ENCODE results near the gene NR1H2. TPM values are rescaled to one million over a fixed set of nuclear protein-coding genes. Genes with fewer than 3 reads are reported as not detected.
"Not testable (repeated sequence)": the region's sequence is repeated elsewhere in the genome, so short reads cannot be mapped to it uniquely, and the experiment has no call there.

The NR1H2 gene
- total RNA-seq, 1 donor from 2014 or later: 15.1 TPM

GRCh38 chr19:50377051-50377461 is 799 bp downstream of the NR1H2 start:
- FAIRE-seq (no peak), DNase-seq (ENCODE audit: low spot score in 2 of 2) (no peak)

GRCh38 chr19:50377517-50377916 is 1.3 kb downstream of the NR1H2 start:
- no peak for DNase-seq (ENCODE audit: low spot score in 2 of 2)
- FAIRE-seq: no peak

GRCh38 chr19:50378169-50378862 is 2.1 kb downstream of the NR1H2 start:
- no peak for FAIRE-seq
- DNase-seq (ENCODE audit: low spot score in 2 of 2): no peak

- FAIRE-seq (no peak), DNase-seq (ENCODE audit: low spot score in 2 of 2) (no peak)
Observed at GRCh38 chr19:50378863-50379236, 2.6 kb downstream of the NR1H2 start.

GRCh38 chr19:50379602-50380001 is 3.3 kb downstream of the NR1H2 start:
- FAIRE-seq (no peak), DNase-seq (ENCODE audit: low spot score in 2 of 2) (no peak)

GRCh38 chr19:50380137-50380536 is 3.9 kb downstream of the NR1H2 start:
- no peak for FAIRE-seq
- no peak for DNase-seq (ENCODE audit: low spot score in 2 of 2)

- no peak for FAIRE-seq
Observed at GRCh38 chr19:50380751-50381151, 4.5 kb downstream of the NR1H2 start.

GRCh38 chr19:50381881-50382729 is 5.8 kb downstream of the NR1H2 start:
- DNase-seq (ENCODE audit: low spot score in 2 of 2): no peak
- FAIRE-seq: no peak

More at GRCh38 chr19:50380751-50381151, 4.5 kb downstream of the NR1H2 start:
- no peak for DNase-seq (ENCODE audit: low spot score in 2 of 2)

- FAIRE-seq (no peak), DNase-seq (ENCODE audit: low spot score in 2 of 2) (no peak)
Observed at GRCh38 chr19:50383001-50383851, 7.0 kb downstream of the NR1H2 start.

GRCh38 chr19:50383852-50384684 is 7.8 kb downstream of the NR1H2 start, which contains the start of gene POLD1:
POLD1 (plus strand) TSS chr19:50384347; CDS start chr19:50398852, 14,505 bp downstream.
- no peak for FAIRE-seq
- DNase-seq (ENCODE audit: low spot score in 2 of 2): peak; percentile 98 to 99

- no peak for FAIRE-seq
- no peak for DNase-seq (ENCODE audit: low spot score in 2 of 2)
Observed at GRCh38 chr19:50384685-50385535, 8.7 kb downstream of the NR1H2 start.

- FAIRE-seq (no peak), DNase-seq (ENCODE audit: low spot score in 2 of 2) (no peak)
Observed at GRCh38 chr19:50387176-50387867, 11.1 kb downstream of the NR1H2 start.

- DNase-seq (ENCODE audit: low spot score in 2 of 2) (no peak), FAIRE-seq (no peak)
Observed at GRCh38 chr19:50387868-50388245, 11.6 kb downstream of the NR1H2 start.

GRCh38 chr19:50390295-50390694 is 14.0 kb downstream of the NR1H2 start:
- DNase-seq (ENCODE audit: low spot score in 2 of 2); FAIRE-seq: not testable (repeated sequence)

- not testable (repeated sequence) for FAIRE-seq; DNase-seq (ENCODE audit: low spot score in 2 of 2)
Observed at GRCh38 chr19:50390952-50391351, 14.7 kb downstream of the NR1H2 start.

GRCh38 chr19:50392759-50393158 is 16.5 kb downstream of the NR1H2 start:
- no peak for FAIRE-seq
- no peak for DNase-seq (ENCODE audit: low spot score in 2 of 2)

GRCh38 chr19:50393589-50393988 is 17.3 kb downstream of the NR1H2 start:
- FAIRE-seq: no peak
- DNase-seq (ENCODE audit: low spot score in 2 of 2): no peak

- FAIRE-seq (no peak), DNase-seq (ENCODE audit: low spot score in 2 of 2) (no peak)
Observed at GRCh38 chr19:50394017-50394416, 17.8 kb downstream of the NR1H2 start.
